Measurements from ENCODE around the gene LTF.
"Not testable (repeated sequence)": the region's sequence is repeated elsewhere in the genome, so short reads cannot be mapped to it uniquely, and the experiment has no call there.

Gene LTF

GRCh38 chr3:46464326-46465195, at the start of gene LTF:
LTF (minus strand) TSS chr3:46464905; CDS start chr3:46464867, 38 bp downstream.
- no peak for DNase-seq (ENCODE audit: low read depth)

DNA sequence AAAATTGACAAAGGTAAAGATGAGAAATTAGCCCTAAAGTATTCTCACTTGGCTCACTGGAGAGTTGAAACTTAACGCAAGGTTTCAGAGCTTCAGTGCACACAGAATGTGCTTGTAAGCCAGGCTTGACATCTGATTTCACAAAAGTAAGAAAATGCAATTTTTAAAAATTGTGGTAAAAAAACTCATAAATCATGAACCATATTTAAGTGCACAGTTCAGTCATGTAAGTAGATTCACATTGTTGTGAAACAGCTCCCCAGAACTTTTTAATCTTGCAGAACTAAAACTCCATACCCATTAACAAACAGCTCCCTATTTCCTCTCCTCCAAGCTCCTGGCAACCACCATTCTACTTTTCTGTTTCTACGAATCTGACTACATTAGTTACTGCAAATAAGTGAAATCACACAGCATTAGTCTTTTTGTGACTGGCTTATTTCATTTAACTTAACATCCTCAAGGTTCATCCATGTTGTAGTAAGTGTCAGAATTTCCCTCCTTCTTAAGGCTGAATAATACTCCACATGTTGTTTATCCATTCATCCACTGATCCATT, 47.6 kb upstream of the LTF start:
- no peak for DNase-seq (ENCODE audit: low read depth)

- DNase-seq (ENCODE audit: low read depth): no peak
These were observed 45.0 kb upstream of the LTF start for GRCh38 chr3:46509661-46510187.

- no peak for DNase-seq (ENCODE audit: low read depth)
These were observed 44.3 kb upstream of the LTF start for GRCh38 chr3:46508850-46509591.

- DNase-seq (ENCODE audit: low read depth): no peak
These were observed 41.8 kb upstream of the LTF start for GRCh38 chr3:46506526-46506925.

GRCh38 chr3:46505953-46506352, 41.2 kb upstream of the LTF start:
- DNase-seq (ENCODE audit: low read depth): no peak

- DNase-seq (ENCODE audit: low read depth): no peak
These were observed 40.1 kb upstream of the LTF start for GRCh38 chr3:46504789-46505188.

GRCh38 chr3:46503200-46503874, 38.6 kb upstream of the LTF start:
- DNase-seq (ENCODE audit: low read depth): no peak

DNA sequence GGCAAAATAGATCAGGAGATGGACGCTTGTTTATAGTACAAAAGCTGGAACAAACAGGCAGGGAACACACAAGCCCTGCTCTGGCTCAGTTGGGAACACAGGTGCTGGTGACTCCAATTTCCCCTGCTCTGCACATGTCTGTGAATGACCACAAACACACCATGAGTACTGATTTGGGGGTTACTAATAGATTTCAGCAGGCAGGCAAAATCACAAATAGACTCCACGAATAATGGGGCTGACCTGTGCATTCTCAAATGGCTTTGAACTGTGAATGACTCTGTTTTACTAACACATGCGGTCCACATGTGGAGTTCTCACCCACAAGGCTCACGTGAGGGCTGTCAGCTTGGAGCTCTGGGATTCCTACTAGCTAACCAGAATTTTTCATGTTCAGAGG, 37.0 kb upstream of the LTF start:
- no peak for DNase-seq (ENCODE audit: low read depth)

- DNase-seq (ENCODE audit: low read depth): no peak
These were observed 36.2 kb upstream of the LTF start for GRCh38 chr3:46500656-46501635.

DNA sequence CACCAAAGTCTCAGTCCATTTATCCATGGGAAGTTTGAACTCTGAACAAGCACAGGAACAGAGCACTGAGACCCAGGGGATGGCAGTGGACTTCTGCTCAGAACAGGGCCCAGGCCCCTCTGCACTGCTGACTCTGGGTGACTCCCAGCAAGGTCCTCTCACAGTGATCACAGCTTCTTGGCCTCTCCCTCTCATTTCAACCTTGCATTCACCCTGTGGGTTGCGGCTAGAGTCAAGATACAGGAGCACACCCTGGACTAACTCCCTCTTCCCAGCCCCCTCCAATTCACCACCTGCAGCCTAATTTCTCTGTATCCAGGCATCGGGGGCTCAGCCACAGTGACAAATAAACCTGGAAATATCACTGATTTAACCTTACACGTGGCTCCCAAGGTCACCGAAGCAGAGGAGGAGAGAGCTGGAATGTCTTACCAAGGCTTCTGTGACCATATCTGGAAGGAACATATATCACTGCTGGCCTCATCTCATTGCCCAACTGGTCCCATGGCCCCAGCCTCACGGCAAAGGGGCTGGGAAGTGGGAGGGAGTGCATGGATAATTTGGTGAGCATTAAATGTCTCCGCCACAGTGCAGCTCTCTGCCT, 34.3 kb upstream of the LTF start:
- no peak for DNase-seq (ENCODE audit: low read depth)

GRCh38 chr3:46497556-46498265, 33.0 kb upstream of the LTF start, which contains the start of gene RTP3:
RTP3 (plus strand) TSS chr3:46497976; CDS start chr3:46498063, 87 bp downstream.
- DNase-seq (ENCODE audit: low read depth): no peak

GRCh38 chr3:46496746-46497555, 32.2 kb upstream of the LTF start:
- DNase-seq (ENCODE audit: low read depth): peak; percentile 15

DNA sequence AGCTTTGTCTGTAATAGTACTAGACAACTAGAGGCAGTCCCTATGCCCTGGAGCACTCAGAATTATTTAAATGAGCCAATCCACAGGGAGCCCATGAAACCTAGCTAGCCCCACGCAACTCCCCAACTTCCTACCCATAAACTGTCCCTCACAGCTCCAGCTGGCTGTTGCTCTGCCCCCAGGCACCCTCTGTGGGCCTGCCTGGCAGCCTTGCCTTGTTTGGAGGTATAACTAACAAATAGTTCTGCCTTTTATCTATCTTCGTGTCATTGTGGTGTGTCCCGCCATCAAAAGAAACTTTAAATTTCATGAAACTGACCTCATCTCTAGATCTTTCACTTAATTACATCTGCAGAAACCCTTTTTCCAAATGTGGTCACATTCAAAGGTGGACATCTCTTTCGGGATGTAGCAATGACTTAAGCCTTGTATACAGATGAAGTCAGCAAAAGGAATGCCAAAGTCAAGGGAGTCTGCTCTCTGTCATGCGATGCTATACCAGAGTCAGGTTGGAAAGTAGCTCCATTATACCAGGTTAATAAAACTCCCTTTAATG, 31.3 kb upstream of the LTF start:
- DNase-seq (ENCODE audit: low read depth): no peak

GRCh38 chr3:46494491-46494890, 29.8 kb upstream of the LTF start:
- not testable (repeated sequence) for DNase-seq (ENCODE audit: low read depth)

GRCh38 chr3:46492890-46493547, 28.3 kb upstream of the LTF start:
- no peak for DNase-seq (ENCODE audit: low read depth)

DNA sequence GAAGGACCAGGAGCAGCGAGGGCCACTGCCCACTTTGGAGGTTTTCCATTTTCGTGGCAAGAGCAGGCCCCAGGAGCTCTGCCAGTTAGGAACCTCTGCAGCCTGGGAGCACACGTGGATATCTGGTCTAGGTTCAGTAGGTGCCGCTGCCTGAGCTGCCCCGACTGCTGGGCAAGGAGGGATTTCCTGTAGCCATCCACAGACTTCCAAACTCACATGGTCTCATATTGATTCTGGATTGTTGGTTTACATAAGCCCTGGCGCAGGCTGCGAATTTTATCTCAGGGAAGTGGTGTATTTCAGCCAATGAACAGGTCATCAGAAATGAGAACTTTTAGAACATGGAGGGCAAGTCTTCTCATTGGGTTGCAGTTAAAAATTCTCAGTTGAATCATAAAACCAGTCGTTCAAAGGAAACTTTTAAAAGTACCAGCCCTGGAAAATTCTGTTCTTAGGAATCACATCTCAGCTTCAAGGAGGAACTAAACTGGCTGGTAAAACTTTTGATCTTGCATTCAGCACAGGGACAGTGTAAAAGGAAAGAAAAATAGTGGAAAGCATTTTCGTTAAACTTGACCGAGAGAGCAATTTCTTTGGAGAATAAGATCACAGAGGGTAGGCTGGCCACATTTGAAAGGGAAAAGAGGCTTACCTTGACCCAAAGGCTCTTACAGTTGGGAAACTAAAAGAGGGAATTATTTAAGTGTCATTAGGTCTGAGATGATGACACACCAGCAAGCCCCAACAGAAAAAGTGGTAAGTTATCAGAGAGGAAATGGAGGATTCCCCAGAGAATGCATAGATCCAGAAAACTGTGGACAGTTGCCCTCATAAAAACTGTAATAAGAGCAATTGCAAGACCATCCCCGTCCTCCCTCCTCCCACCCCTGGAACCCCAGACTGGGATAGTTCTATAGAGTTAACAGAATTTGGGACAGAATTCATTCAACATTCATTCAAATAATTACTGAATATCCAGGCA, 26.7 kb upstream of the LTF start:
- DNase-seq (ENCODE audit: low read depth): no peak
